HG03025 (cell line): ENCODE measurements around the gene KAZN.

Experiments
- ATAC-seq: cut with Tn5 transposase; IDR thresholded peaks from one replicate; pipeline ENCODE4 v1.9.1; 2021; ENCODE audit warnings: mild to moderate bottlenecking, moderate library complexity; ENCODE audit not compliant: unreplicated experiment, low FRiP score

The KAZN gene

GRCh38 chr1:14895727-14896126 lies 297.2 kb downstream of the KAZN start:
- no peak for ATAC-seq

GRCh38 chr1:14896381-14897079 lies 298.0 kb downstream of the KAZN start:
- no peak for ATAC-seq

- ATAC-seq: no peak
These were observed 298.6 kb downstream of the KAZN start for GRCh38 chr1:14897080-14897449.

- no peak for ATAC-seq
These were observed 299.1 kb downstream of the KAZN start for GRCh38 chr1:14897547-14897946.

- no peak for ATAC-seq
These were observed 299.6 kb downstream of the KAZN start for GRCh38 chr1:14897997-14898645.

- ATAC-seq: no peak
These were observed 301.2 kb downstream of the KAZN start for GRCh38 chr1:14899686-14900085.

- no peak for ATAC-seq
These were observed 303.0 kb downstream of the KAZN start for GRCh38 chr1:14901371-14901954.

GRCh38 chr1:14903922-14904321 lies 305.4 kb downstream of the KAZN start:
- ATAC-seq: no peak

GRCh38 chr1:14906665-14907064 lies 308.2 kb downstream of the KAZN start:
- ATAC-seq: no peak

GRCh38 chr1:14907416-14907815 lies 308.9 kb downstream of the KAZN start:
- no peak for ATAC-seq

- no peak for ATAC-seq
These were observed 310.8 kb downstream of the KAZN start for GRCh38 chr1:14909273-14909672.

GRCh38 chr1:14909920-14910460 lies 311.5 kb downstream of the KAZN start:
- no peak for ATAC-seq

GRCh38 chr1:14910984-14911721 lies 312.7 kb downstream of the KAZN start:
- ATAC-seq: no peak

GRCh38 chr1:14912839-14913481 lies 314.5 kb downstream of the KAZN start:
- no peak for ATAC-seq

GRCh38 chr1:14913482-14914177 lies 315.1 kb downstream of the KAZN start:
- ATAC-seq: no peak

- no peak for ATAC-seq
These were observed 316.0 kb downstream of the KAZN start for GRCh38 chr1:14914351-14914988.

GRCh38 chr1:14915356-14916054 lies 317.0 kb downstream of the KAZN start:
- no peak for ATAC-seq

GRCh38 chr1:14919289-14919688 lies 320.8 kb downstream of the KAZN start:
- ATAC-seq: no peak

- no peak for ATAC-seq
These were observed 321.3 kb downstream of the KAZN start for GRCh38 chr1:14919751-14920150.
